ENCODE data around the gene BDKRB1.

The BDKRB1 gene

GRCh38 chr14:96261772-96262655 is 6.0 kb downstream of the BDKRB1 start:
- Histone ChIP-seq H3K4me2 (ENCODE audit: low read length) (no peak overlapping the region), H3K79me2 (ENCODE audit: low read length) (no peaks in the 10 kb centered on the region), H3K9ac (ENCODE audit: low read length) (no peak overlapping the region), H2AFZ (ENCODE audit: low read depth, low read length) (no peak overlapping the region), H3K27me3 (ENCODE audit: low read depth, low read length) (peaks cover 41% of the 10 kb centered on the region), H3K4me3 (ENCODE audit: low read length) (no peak overlapping the region), H3K36me3 (replicated peaks; ENCODE audit: low read depth, low read length) (no peaks in the 10 kb centered on the region), H3K27ac (ENCODE audit: low read length) (no peak overlapping the region), H3K4me1 (ENCODE audit: low read length) (no peaks in the 10 kb centered on the region), H4K20me1 (ENCODE audit: insufficient read depth, low read length) (no peaks in the 10 kb centered on the region), H3K9me3 (ENCODE audit: insufficient read depth, low read length) (no peaks in the 10 kb centered on the region)
- TF ChIP-seq CTCF (IDR thresholded peaks at IDR 0.05; ENCODE audit: low read depth, low read length) (no peak), EZH2phosphoT487 (IDR thresholded peaks at IDR 0.05; ENCODE audit: low read depth) (no peak)

GRCh38 chr14:96263347-96264199 is 7.6 kb downstream of the BDKRB1 start:
- no peak overlapping the region for H3K4me3 ChIP-seq (ENCODE audit: low read length)
- no peak overlapping the region for H3K27ac ChIP-seq (ENCODE audit: low read length)
- no peak overlapping the region for H3K4me2 ChIP-seq (ENCODE audit: low read length)
- no peak for TF ChIP-seq CTCF (IDR thresholded peaks at IDR 0.05; ENCODE audit: low read depth, low read length)
- TF ChIP-seq EZH2phosphoT487 (IDR thresholded peaks at IDR 0.05; ENCODE audit: low read depth): no peak
- peaks cover 30% of the 10 kb centered on the region; the same call in 1 of the 2 replicates for H3K27me3 ChIP-seq (ENCODE audit: low read depth, low read length)
- H4K20me1 ChIP-seq (ENCODE audit: insufficient read depth, low read length): no peaks in the 10 kb centered on the region
- H3K79me2 ChIP-seq (ENCODE audit: low read length): no peaks in the 10 kb centered on the region
- H3K9ac ChIP-seq (ENCODE audit: low read length): no peak overlapping the region
- no peaks in the 10 kb centered on the region for H3K9me3 ChIP-seq (ENCODE audit: insufficient read depth, low read length)
- no peaks in the 10 kb centered on the region for H3K4me1 ChIP-seq (ENCODE audit: low read length)
- no peak overlapping the region for H2AFZ ChIP-seq (ENCODE audit: low read depth, low read length)
- no peaks in the 10 kb centered on the region for H3K36me3 ChIP-seq (replicated peaks; ENCODE audit: low read depth, low read length)

- H3K79me2 ChIP-seq (ENCODE audit: low read length): no peaks in the 10 kb centered on the region
- H3K4me1 ChIP-seq (ENCODE audit: low read length): no peaks in the 10 kb centered on the region
- TF ChIP-seq CTCF (IDR thresholded peaks at IDR 0.05; ENCODE audit: low read depth, low read length): no peak
- no peak for TF ChIP-seq EZH2phosphoT487 (IDR thresholded peaks at IDR 0.05; ENCODE audit: low read depth)
- H4K20me1 ChIP-seq (ENCODE audit: insufficient read depth, low read length): no peaks in the 10 kb centered on the region
- no peak overlapping the region for H2AFZ ChIP-seq (ENCODE audit: low read depth, low read length)
- H3K4me2 ChIP-seq (ENCODE audit: low read length): no peak overlapping the region
- no peak overlapping the region for H3K9ac ChIP-seq (ENCODE audit: low read length)
- H3K9me3 ChIP-seq (ENCODE audit: insufficient read depth, low read length): no peaks in the 10 kb centered on the region
- H3K36me3 ChIP-seq (replicated peaks; ENCODE audit: low read depth, low read length): no peaks in the 10 kb centered on the region
- no peak overlapping the region for H3K27ac ChIP-seq (ENCODE audit: low read length)
- no peak overlapping the region for H3K4me3 ChIP-seq (ENCODE audit: low read length)
- peaks cover 26% of the 10 kb centered on the region; the same call in 1 of the 2 replicates for H3K27me3 ChIP-seq (ENCODE audit: low read depth, low read length)
Measured at GRCh38 chr14:96264200-96264553, 8.2 kb downstream of the BDKRB1 start.

GRCh38 chr14:96264853-96265252 is 8.8 kb downstream of the BDKRB1 start:
- H3K27ac ChIP-seq (ENCODE audit: low read length): no peak overlapping the region
- no peak overlapping the region for H3K4me3 ChIP-seq (ENCODE audit: low read length)

More at GRCh38 chr14:96264853-96265252, 8.8 kb downstream of the BDKRB1 start:
- no peaks in the 10 kb centered on the region for H4K20me1 ChIP-seq (ENCODE audit: insufficient read depth, low read length)
- TF ChIP-seq CTCF (IDR thresholded peaks at IDR 0.05; ENCODE audit: low read depth, low read length): peak; percentile 15; the same call in 1 of the 2 replicates
- TF ChIP-seq EZH2phosphoT487 (IDR thresholded peaks at IDR 0.05; ENCODE audit: low read depth): no peak
- no peak overlapping the region for H3K4me2 ChIP-seq (ENCODE audit: low read length)
- H3K36me3 ChIP-seq (replicated peaks; ENCODE audit: low read depth, low read length): no peaks in the 10 kb centered on the region
- H2AFZ ChIP-seq (ENCODE audit: low read depth, low read length): no peak overlapping the region
- H3K27me3 ChIP-seq (ENCODE audit: low read depth, low read length): peaks cover 20% of the 10 kb centered on the region; the same call in 1 of the 2 replicates
- H3K9ac ChIP-seq (ENCODE audit: low read length): no peak overlapping the region
- H3K9me3 ChIP-seq (ENCODE audit: insufficient read depth, low read length): no peaks in the 10 kb centered on the region
- H3K79me2 ChIP-seq (ENCODE audit: low read length): no peaks in the 10 kb centered on the region
- no peaks in the 10 kb centered on the region for H3K4me1 ChIP-seq (ENCODE audit: low read length)

All from OCI-LY3 (cell line).